Ammon's horn (tissue), 1 donor: ENCODE data around the gene DNAJC15.

Experiments used
- DNase-seq: peaks from one replicate; pipeline ENCODE4 v3.0.0-alpha.2; 2016; ENCODE audit warnings: low spot score

Gene DNAJC15

GRCh38 chr13:43127827-43128226 is 104.4 kb downstream of the DNAJC15 start:
- no peak for DNase-seq

GRCh38 chr13:43128504-43128961 is 105.1 kb downstream of the DNAJC15 start:
- no peak for DNase-seq

DNA sequence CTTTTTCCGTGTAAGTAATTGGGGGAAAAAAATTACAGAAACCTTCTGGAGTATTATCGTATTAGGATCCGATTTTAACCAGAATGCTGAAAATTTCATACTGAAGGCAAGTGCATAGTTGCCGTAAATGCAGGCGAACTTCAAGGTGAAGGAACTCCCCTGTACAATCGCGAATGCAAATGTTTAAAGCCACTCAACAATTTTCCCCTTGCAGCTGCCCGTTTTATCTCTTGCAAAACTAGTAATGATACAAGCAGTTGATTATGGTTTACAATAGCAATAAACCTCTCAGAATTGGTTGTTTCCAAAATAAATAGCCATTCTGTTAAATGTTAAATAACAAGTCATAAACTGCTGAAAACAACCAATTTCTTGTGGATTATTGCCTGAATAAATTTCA is 105.7 kb downstream of the DNAJC15 start:
- no peak for DNase-seq

DNA sequence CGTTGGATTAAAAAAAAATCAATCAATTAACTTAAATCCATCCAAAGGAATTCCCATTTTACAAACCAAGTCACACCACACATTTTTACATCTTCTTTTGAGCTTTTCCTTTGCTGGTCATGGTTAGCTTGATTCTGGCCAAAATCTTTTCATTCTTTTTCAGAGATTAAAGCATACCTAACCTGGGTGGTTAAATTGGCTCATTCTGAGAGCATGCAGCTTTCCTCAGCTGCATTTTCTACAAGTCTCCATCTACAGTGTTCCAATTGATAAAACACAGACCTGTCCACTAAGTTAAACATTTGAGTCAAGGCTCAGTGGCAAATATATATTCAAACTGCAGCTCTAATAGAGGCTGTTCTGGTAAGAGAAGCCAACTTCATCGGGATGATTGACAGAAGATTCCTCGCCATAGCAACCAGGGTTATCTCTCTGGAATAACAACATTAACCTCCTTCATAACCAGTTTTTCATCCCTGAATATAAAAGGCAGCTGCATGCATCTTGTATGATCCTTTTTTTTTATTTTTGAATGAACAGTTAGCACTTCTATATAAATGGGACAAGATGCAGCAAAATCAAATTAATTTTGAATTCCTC is 106.2 kb downstream of the DNAJC15 start:
- DNase-seq, result no peak

- DNase-seq, result no peak
Measured at GRCh38 chr13:43132257-43132656, 108.9 kb downstream of the DNAJC15 start.

DNA sequence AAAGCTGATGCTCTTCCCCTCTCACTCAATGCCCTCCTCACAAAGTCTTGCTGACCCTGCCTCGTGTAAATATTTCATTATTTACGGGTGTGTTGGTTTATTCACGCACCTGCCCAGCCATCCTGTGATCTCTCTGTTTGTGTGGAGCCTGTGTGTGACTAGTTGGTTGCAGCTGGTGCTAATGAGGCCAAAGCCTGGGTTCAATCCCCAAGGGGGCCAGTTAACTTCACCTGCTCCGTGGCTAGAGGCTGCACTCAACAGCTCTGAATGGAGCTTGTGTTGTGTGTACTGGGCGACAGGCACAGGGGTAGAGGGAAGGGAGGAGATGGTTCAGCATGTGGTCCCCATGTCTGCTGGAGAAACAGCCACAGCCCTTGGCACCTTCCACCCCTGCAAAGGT is 109.5 kb downstream of the DNAJC15 start:
- no peak for DNase-seq

DNA sequence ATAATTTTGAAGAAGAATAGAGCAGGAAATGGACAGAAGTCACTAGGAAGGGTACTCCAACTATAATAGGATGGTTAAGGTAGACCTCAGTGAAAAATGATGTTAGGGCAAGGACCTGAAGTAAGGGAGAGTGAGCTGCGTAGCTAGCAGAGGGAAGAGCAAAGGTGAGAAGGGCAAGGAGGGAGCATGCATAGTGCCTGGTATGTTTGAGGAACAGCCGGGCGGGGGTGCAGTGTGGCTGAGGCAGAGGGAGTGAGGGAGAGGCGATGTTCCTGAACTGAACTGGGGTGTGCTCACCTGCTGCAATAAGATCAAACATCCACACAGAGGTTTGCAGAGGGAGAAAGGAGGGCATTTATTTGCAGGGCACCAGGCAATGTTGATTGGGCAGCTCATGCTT is 110.4 kb downstream of the DNAJC15 start:
- DNase-seq, result no peak

GRCh38 chr13:43134868-43135267 is 111.5 kb downstream of the DNAJC15 start:
- DNase-seq, result no peak

GRCh38 chr13:43135516-43135915 is 112.1 kb downstream of the DNAJC15 start:
- DNase-seq, result no peak

- DNase-seq, result no peak
Measured at GRCh38 chr13:43136920-43137575, 113.7 kb downstream of the DNAJC15 start.

DNA sequence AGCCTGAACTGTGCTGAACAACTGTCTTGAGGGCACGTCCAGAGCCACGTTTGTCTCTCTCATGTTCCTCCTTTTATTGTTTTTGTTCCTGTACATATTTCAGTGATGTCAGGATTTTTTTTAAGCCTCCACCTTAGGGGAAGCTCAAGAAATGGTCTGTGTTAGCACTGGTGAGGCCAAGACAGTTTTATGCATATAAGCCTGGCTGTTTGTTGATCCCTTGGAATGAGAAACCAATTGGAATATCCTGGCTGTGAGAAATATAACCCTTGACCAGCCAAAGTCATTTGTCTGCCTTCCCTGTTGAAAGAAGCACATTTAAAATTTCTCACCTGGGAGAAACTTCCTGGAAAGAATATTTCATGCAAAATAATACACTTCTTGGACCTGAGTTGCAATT is 115.8 kb downstream of the DNAJC15 start:
- DNase-seq, result no peak

DNA sequence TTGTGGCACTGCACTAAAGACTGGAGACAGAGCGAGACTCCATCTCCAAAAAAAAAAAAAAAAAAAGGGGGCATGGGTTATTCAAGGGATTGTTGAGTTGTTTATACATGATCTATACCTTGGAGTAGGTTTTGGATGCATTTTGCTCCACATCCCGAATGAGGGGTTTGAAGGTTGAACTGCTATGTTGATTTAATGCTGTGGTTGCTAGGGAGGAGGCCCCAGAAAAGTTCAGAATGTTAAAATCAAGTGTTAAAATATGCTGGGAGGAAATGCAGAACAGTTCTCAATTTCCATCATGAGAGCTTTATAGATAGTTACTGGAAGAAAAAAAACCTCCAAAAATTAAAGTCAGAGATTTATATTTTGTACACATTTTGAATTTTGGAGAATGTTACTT is 116.5 kb downstream of the DNAJC15 start:
- no peak for DNase-seq

GRCh38 chr13:43140985-43141384 is 117.6 kb downstream of the DNAJC15 start:
- no peak for DNase-seq

- DNase-seq, result no peak
Measured at GRCh38 chr13:43141685-43142084, 118.3 kb downstream of the DNAJC15 start.

DNA sequence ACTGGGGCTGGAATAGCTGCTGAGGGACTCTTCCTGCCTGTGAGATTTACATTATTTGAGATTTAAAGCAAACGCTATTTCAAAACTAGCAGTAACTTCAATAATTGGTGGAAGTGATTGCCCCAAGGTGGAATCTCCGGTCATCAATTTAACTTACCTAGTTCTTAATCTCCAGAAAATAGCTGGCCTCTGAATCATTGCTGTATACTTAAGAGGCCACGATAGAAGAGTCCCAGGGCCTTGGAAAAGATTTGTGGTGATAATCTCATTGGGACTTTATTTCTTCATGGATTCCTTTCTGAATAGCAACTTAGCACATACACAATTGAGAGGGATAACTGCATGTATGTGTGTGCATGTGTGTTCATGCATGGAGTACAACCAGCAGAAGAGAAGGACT is 120.2 kb downstream of the DNAJC15 start:
- no peak for DNase-seq

DNA sequence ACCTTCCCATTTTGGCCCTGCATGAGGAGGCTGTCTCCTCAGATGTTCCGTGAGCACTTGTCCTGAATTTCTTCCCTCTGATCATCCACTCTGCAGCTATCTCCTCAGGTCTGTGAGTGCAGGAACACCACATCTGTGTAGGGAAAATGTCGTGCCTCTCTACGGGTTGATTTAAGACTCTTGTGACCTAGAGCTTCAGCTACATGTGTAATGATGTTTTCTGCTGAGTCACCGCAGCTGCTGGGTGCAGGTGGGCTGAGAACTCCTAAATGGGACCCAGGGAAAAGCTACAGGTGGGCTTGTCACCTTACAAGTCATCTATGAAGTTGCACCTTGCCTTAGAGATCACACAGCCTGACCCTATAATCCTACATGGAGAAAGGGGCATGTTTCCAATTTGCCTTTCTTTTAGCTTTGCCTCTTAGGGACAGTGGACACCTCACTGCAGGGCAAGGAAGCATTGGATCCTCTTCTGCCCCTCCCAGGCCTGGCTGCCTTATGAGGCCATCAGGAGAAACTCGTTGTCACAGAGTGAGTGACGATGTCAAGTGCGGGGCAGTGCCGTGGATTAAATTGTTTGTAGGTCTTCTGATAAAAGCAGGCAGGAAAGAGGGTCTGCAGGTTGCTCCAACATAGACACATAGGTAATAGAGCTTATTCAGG is 122.3 kb downstream of the DNAJC15 start:
- no peak for DNase-seq

GRCh38 chr13:43146400-43146799 is 123.0 kb downstream of the DNAJC15 start:
- no peak for DNase-seq

DNA sequence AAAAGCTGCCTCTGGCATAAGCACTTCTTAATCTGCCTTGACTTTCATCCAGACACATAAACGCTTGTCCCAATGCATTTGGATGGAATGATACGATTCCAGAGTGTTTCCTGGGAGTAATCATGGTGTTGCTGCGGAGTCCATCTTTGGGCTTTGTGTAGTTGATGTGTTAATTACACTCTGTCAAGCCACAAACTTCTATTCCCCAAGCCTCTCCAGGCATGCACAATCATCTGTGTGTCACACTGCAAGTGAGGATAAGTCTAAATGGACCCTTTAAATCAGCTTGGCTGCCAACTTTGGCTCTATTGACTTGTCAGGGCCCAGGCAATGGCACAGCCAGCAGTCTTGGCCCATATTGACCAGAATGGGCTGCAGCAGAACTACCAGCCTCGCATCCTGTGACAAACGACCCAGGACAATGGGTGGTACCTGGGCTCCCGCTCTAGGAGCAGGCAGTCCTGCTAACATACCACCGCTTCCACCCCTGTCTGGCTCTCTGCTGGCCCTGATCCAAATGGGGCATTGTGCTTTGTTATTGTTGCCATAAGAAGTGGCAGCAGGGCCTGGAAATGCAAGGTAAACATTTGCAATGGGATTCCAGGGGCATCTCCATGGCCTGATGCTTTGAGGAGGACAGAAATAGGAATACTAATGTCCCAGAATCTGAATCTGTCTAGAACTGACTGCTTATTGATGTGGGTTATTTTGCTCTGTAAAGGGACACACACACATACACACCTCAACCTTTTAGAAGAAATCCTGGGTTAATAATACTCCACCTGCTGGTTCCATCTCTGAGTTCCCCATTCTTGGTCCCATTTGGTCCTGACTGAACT is 127.2 kb downstream of the DNAJC15 start:
- no peak for DNase-seq

DNA sequence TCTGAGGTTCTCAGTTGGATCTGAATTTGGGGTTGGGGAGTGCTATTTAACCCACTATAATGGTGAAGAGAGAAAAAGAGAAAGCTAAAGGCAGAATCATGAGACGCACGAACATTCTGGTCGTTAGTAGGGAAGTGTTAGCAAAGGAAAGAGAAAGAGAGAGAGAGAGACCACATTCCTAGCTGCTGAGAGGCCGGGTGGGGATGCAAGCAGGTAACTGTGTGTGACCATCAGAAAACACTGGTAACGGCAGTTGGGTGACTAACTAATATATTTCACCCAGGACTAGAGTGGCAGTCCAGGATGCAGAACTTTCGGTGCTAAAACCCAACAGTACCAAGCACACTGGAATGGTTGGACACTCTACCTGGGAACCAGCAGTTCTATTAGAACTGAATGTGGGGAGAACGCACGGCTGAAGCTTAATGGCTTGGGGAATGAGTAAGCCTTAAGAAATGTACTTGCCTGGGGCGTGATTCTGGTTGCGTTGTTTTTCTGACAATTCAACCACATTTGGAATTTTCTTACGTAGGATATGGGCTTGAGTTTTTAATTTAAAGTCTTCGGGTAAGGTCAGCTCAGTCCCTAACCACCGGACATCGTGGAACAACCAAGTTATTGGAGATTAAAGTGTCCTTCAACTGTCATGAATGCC is 130.2 kb downstream of the DNAJC15 start:
- DNase-seq, result no peak

DNA sequence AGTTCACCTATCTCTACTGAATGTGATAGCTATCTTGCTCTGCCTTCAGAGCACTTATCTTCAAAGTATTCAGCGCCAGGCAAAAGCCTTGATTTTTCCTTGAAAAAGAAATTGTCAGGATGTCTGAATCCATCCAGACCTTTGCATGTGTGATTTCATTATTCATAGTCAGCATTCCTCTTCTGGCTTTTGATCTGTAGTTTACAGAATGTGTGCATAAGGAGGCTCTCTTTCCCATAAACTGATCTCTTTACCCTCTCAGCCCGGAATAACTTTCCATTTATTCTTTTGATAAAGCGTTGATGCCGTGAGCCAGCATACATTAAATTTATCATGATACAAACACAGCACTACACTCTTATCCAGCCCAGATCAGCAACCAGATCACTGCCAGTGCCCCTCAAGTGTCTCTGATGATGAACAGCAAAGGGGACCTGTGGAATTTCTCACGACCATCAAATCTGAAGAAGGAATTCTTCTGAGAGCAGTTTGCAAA is 130.8 kb downstream of the DNAJC15 start:
- no peak for DNase-seq

DNA sequence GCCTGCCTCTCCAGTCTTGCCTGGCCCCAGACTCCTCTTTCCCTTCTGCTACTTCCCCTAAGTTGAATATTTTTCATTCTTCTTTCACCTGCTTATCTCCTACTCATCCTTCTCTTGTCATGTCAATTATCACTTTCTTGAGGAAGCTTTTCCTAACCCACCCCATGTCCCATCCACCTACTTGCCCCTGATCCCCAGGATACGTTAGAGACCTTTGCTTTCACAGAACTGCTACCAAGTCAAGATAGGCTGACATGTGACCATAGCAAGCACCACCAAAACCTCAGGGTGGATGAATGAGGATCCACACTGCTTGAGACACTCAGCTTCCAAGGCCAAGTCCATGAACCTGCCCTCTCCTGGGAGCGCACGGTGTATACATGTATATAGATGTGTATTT is 131.5 kb downstream of the DNAJC15 start:
- DNase-seq, result no peak

DNA sequence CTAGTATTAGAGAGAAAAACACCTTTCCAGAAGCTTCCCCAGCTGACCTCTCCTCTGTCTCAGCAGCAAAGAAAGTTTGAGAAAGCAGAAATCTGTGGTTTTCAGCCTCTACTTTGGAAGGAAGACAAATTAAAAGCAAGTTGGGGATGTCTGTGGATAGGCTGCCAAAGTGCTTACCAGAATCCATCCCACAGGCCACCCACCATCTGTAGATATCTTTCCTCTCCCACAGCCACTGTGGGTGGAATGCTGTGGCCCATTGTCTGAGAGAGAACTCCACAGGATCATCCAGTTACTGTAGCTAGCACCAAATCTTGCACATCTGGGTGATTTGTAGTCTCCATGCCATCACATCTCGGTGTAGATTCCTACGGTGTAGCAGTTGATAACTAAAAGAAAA is 133.5 kb downstream of the DNAJC15 start:
- DNase-seq, result no peak
